Measurements from ENCODE around the gene PRSS53. TPM values are rescaled to one million over a fixed set of nuclear protein-coding genes. Genes with fewer than 3 reads are reported as not detected.
"Not testable (repeated sequence)": the region's sequence is repeated elsewhere in the genome, so short reads cannot be mapped to it uniquely, and the experiment has no call there.

Gene PRSS53
- total RNA-seq, 4 donors from 2014 or later = 0.25 to 4.4 (median 2.6) TPM

GRCh38 chr16:31108035-31108793 lies 19.5 kb upstream of the PRSS53 start, which contains the start of gene BCKDK:
TSS of gene BCKDK (plus strand) at chr16:31108386. CDS start at chr16:31109224, 838 bp downstream.
- Histone ChIP-seq H3K36me3 (peaks cover 0 to 41% of the 10 kb centered on the region in 2 donors), H3K27me3 (no peaks in the 10 kb centered on the region), H3K9me3 (no peaks in the 10 kb centered on the region), H3K4me3 (peak within 1 kb of the TSS; percentile 82 to 99), H3K4me1 (peaks cover 0 to 63% (median 10%) of the 10 kb centered on the region in 3 donors), H3K27ac (peak within 1 kb of the TSS; percentile 70 to 94 (median 93))
- 13% methylated on average over 6 of the region's 68 CpGs; no CpG with 5 or more reads in 1 of the 2 donors for WGBS, 2 donors (ENCODE audit: low coverage in 1 of 2)
- ATAC-seq = peak; percentile 87
- TF ChIP-seq EP300 (IDR thresholded peaks at IDR 0.05) (no peak), POLR2A (IDR thresholded peaks at IDR 0.05) (peak; percentile 65 to 66), POLR2AphosphoS5 (IDR thresholded peaks at IDR 0.05) (peak; percentile 61), CTCF (IDR thresholded peaks at IDR 0.05) (no peak)

- peaks cover 0 to 56% (median 10%) of the 10 kb centered on the region in 3 donors for H3K4me1 ChIP-seq
- peak overlapping the region in 3 of 4 donors; percentile 93 to 94 (median 93) for H3K27ac ChIP-seq
- no peaks in the 10 kb centered on the region for H3K9me3 ChIP-seq
- WGBS, 2 donors (ENCODE audit: low coverage in 1 of 2) = 84 to 94% methylated on average over 6 of the region's 6 CpGs
- no peak for ATAC-seq
- H3K4me3 ChIP-seq = no peak overlapping the region
- H3K27me3 ChIP-seq = no peaks in the 10 kb centered on the region
- peaks cover 0 to 34% of the 10 kb centered on the region in 2 donors for H3K36me3 ChIP-seq
- TF ChIP-seq POLR2A (IDR thresholded peaks at IDR 0.05) (no peak), CTCF (IDR thresholded peaks at IDR 0.05) (no peak), POLR2AphosphoS5 (IDR thresholded peaks at IDR 0.05) (no peak), EP300 (IDR thresholded peaks at IDR 0.05) (no peak)
Measured at GRCh38 chr16:31107465-31107867, 18.7 kb upstream of the PRSS53 start.

GRCh38 chr16:31106509-31107464 lies 18.0 kb upstream of the PRSS53 start:
- no peak overlapping the region for H3K4me3 ChIP-seq
- TF ChIP-seq CTCF (IDR thresholded peaks at IDR 0.05) (no peak), EP300 (IDR thresholded peaks at IDR 0.05) (no peak), POLR2A (IDR thresholded peaks at IDR 0.05) (no peak), POLR2AphosphoS5 (IDR thresholded peaks at IDR 0.05) (no peak)
- no peak for ATAC-seq
- 90 to 97% methylated on average over 12 to 17 of the region's 28 CpGs for WGBS, 2 donors (ENCODE audit: low coverage in 1 of 2)
- peaks cover 0 to 49% (median 10%) of the 10 kb centered on the region in 3 donors for H3K4me1 ChIP-seq
- no peaks in the 10 kb centered on the region for H3K9me3 ChIP-seq
- H3K27me3 ChIP-seq = no peaks in the 10 kb centered on the region
- H3K36me3 ChIP-seq = peaks cover 0 to 27% of the 10 kb centered on the region in 2 donors
- H3K27ac ChIP-seq = peak overlapping the region in 1 of 4 donors; percentile 69

- WGBS, 2 donors (ENCODE audit: low coverage in 1 of 2) = 9 to 77% methylated on average over 3 to 23 of the region's 33 CpGs
- H3K36me3 ChIP-seq = peaks cover 0 to 17% of the 10 kb centered on the region in 2 donors
- peaks cover 0 to 48% (median 10%) of the 10 kb centered on the region in 3 donors for H3K4me1 ChIP-seq
- no peaks in the 10 kb centered on the region for H3K9me3 ChIP-seq
- H3K27me3 ChIP-seq = no peaks in the 10 kb centered on the region
- ATAC-seq = peak; percentile 87
- peak overlapping the region in 3 of 4 donors; percentile 69 to 73 (median 69) for H3K27ac ChIP-seq
- peak overlapping the region in 1 of 2 donors; percentile 30 for H3K4me3 ChIP-seq
- TF ChIP-seq EP300 (IDR thresholded peaks at IDR 0.05) = no peak
- TF ChIP-seq CTCF (IDR thresholded peaks at IDR 0.05) = peak in 3 of 4 experiments; percentile 77 to 87 (median 78)
- TF ChIP-seq POLR2AphosphoS5 (IDR thresholded peaks at IDR 0.05) = peak; percentile 67
- TF ChIP-seq POLR2A (IDR thresholded peaks at IDR 0.05) = no peak
Measured at GRCh38 chr16:31105677-31106213, 17.0 kb upstream of the PRSS53 start.

- H3K4me3 ChIP-seq, ATAC-seq, H3K4me1 ChIP-seq, H3K27me3 ChIP-seq, H3K9me3 ChIP-seq, H3K36me3 ChIP-seq, H3K27ac ChIP-seq: not testable (repeated sequence)
- 61 to 78% methylated on average over 6 to 12 of the region's 13 CpGs for WGBS, 2 donors (ENCODE audit: low coverage in 1 of 2)
Measured at GRCh38 chr16:31100876-31101641, 12.3 kb upstream of the PRSS53 start.

Data from gastroesophageal sphincter (tissue), 4 donors.